Measurements from ENCODE around the gene IFNL1. TPM values are rescaled to one million over a fixed set of nuclear protein-coding genes. Genes with fewer than 3 reads are reported as not detected.
"Not testable (repeated sequence)": the region's sequence is repeated elsewhere in the genome, so short reads cannot be mapped to it uniquely, and the experiment has no call there.

Gene IFNL1
- total RNA-seq, 2 donors from 2014 or later = not detected

DNA sequence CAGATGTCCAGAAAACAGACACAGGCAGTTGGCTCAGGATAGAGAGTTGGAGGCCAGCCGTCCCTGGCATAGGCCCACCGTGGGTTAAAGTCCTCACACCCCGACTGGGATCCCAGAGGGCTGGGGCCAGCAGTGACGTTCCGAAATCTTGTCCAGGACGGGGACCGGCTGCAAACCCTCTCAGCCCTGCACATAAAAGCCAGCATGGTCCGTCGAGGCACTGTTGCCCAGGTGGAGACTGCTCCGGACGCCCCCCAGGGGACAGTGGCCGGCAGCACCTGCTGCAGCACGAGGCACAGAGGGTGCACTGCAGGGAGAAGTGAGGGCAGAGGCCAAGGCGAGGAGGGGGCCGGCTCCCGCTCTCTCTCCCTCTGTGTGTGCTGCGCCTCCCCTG is 32.3 kb upstream of the IFNL1 start:
- Histone ChIP-seq H3K27ac (no peak overlapping the region), H3K4me1 (replicated peaks) (no peaks in the 10 kb centered on the region), H3K9me3 (no peaks in the 10 kb centered on the region), H3K36me3 (no peaks in the 10 kb centered on the region), H3K4me3 (no peak overlapping the region), H3K27me3 (replicated peaks; ENCODE audit: insufficient read depth) (peaks cover 28% of the 10 kb centered on the region)
- 20% methylated on average over 17 of the region's 17 CpGs for WGBS
- no peak for DNase-seq (ENCODE audit: low spot score)
- intact Hi-C loops (cut with DNase I) = no loop called here
- TF ChIP-seq, protein P1, sequence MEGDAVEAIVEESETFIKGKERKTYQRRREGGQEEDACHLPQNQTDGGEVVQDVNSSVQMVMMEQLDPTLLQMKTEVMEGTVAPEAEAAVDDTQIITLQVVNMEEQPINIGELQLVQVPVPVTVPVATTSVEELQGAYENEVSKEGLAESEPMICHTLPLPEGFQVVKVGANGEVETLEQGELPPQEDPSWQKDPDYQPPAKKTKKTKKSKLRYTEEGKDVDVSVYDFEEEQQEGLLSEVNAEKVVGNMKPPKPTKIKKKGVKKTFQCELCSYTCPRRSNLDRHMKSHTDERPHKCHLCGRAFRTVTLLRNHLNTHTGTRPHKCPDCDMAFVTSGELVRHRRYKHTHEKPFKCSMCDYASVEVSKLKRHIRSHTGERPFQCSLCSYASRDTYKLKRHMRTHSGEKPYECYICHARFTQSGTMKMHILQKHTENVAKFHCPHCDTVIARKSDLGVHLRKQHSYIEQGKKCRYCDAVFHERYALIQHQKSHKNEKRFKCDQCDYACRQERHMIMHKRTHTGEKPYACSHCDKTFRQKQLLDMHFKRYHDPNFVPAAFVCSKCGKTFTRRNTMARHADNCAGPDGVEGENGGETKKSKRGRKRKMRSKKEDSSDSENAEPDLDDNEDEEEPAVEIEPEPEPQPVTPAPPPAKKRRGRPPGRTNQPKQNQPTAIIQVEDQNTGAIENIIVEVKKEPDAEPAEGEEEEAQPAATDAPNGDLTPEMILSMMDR (IDR thresholded peaks at IDR 0.05) = no peak
- no peak for TF ChIP-seq POLR2AphosphoS5 (IDR thresholded peaks at IDR 0.05)
- TF ChIP-seq POLR2A (IDR thresholded peaks at IDR 0.05) = no peak

DNA sequence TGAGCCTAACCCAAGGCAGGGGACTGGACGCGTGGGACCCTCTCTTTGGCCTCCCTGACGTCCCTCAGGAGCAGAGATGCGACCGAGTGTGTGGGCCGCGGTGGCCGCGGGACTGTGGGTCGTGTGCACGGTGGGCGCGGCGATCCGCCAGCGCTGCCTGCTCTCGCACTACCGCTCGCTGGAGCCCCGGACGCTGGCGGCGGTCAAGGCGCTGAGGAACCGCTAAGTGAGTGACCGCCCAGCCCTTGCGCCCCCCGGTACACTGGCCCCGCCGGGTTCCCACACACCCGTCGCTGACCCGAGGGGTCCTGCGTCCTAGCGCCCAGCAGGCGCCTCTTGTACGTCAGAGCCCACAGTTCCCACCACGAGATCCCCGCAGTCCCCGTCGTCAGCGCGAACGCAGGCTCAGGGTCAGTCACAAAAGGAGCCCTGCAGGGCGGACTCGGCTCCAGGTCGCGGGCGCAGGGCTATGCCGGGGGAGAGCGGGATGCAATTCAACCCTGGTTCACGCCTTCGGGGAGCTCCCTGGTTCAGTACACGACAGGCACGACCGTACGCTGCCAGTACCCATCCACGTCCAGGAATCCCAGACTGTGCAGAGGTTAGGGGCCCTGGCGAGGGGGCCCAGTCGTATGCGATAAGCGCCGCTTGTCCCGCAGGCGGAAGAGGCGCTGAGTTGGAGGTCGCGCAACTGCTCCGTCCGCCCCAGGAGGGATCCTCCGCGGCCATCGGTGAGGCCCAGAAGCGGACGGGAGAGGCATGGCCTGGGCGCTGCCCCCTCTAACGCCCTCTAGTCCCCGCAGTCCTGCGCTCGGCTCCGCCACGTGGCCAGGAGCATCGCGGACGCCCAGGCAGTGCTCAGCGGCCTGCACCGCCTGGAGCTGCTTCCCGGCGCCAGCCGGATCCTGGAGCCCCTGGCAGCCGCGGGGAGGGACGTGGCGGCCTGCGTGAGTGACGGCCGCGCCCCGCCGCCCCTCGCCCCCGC is 31.6 kb upstream of the IFNL1 start:
- no peak for DNase-seq (ENCODE audit: low spot score)
- H3K4me1 ChIP-seq (replicated peaks) = no peaks in the 10 kb centered on the region
- intact Hi-C loops (cut with DNase I) = no loop called here
- TF ChIP-seq POLR2AphosphoS5 (IDR thresholded peaks at IDR 0.05) = no peak
- TF ChIP-seq POLR2A (IDR thresholded peaks at IDR 0.05) = no peak
- TF ChIP-seq, protein P1 (IDR thresholded peaks at IDR 0.05) = no peak
- no peaks in the 10 kb centered on the region for H3K9me3 ChIP-seq
- no peaks in the 10 kb centered on the region for H3K36me3 ChIP-seq
- no peak overlapping the region for H3K4me3 ChIP-seq
- H3K27ac ChIP-seq = no peak overlapping the region
- whole genome bisulfite sequencing = 3% methylated on average over 20 of the region's 102 CpGs
- H3K27me3 ChIP-seq (replicated peaks; ENCODE audit: insufficient read depth) = peaks cover 28% of the 10 kb centered on the region

DNA sequence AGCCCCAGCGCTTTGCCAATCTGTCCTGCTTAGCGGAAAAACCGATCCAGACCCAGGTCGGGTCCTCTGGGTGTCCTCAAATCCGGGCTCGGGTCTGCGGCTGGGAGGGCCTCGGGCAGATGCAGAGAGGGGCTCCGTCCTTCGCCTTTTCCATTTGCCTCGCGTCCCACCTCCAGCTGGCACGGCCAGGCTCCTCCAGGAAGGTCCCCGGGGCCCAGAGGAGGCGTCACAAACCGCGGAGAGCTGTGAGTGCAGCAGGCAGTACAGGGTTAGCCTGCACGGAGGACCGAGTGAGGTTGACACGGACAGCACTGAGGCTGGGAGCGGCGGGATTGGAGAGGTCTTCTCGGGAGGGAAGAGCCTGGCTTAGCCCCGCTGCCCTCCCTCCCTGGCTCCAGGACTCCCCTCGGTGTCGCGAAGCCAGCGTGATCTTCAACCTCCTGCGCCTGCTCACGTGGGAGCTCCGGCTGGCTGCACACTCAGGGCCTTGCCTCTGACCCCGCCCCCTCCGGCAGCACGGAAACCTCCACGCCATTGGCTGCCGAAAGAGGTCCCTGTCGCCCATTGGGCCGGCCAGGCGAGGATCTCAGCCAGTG is 30.8 kb upstream of the IFNL1 start:
- H3K9me3 ChIP-seq = no peaks in the 10 kb centered on the region
- intact Hi-C loops (cut with DNase I) = no loop called here
- no peaks in the 10 kb centered on the region for H3K36me3 ChIP-seq
- H3K27me3 ChIP-seq (replicated peaks; ENCODE audit: insufficient read depth) = peaks cover 28% of the 10 kb centered on the region
- TF ChIP-seq POLR2A (IDR thresholded peaks at IDR 0.05) (no peak), POLR2AphosphoS5 (IDR thresholded peaks at IDR 0.05) (no peak)
- TF ChIP-seq, protein P1 (IDR thresholded peaks at IDR 0.05) = no peak
- H3K4me1 ChIP-seq (replicated peaks) = no peaks in the 10 kb centered on the region
- no peak for DNase-seq (ENCODE audit: low spot score)
- H3K4me3 ChIP-seq = no peak overlapping the region
- H3K27ac ChIP-seq = no peak overlapping the region
- 38% methylated on average over 38 of the region's 39 CpGs for WGBS

DNA sequence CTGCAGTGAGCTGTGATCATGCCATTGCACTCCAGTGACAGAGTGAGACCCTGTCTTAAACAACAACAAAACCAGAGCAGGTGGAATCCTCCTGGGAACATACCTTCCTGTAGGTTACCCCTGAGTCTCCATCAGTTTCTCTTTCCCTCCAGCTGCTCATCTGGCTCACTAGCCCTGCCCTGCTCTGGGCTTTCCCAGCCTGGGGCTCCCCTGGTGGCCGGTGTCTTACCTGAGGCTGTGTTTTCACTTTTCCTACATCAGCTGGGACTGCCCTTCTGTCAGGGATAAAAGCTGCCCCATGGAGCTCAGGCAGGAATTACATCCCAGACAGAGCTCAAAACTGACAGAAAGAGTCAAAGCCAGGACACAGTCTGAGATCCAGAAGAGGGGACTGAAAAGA is 28.1 kb upstream of the IFNL1 start, which contains the start of gene IFNL2:
Gene IFNL2, plus strand, starts transcription at position 312 of the 400 bp plus-strand sequence. CDS start 173 bp downstream, outside the sequence.
- WGBS = no CpG with 5 or more reads among the region's 1 CpG
- not testable (repeated sequence) for H3K9me3 ChIP-seq

DNA sequence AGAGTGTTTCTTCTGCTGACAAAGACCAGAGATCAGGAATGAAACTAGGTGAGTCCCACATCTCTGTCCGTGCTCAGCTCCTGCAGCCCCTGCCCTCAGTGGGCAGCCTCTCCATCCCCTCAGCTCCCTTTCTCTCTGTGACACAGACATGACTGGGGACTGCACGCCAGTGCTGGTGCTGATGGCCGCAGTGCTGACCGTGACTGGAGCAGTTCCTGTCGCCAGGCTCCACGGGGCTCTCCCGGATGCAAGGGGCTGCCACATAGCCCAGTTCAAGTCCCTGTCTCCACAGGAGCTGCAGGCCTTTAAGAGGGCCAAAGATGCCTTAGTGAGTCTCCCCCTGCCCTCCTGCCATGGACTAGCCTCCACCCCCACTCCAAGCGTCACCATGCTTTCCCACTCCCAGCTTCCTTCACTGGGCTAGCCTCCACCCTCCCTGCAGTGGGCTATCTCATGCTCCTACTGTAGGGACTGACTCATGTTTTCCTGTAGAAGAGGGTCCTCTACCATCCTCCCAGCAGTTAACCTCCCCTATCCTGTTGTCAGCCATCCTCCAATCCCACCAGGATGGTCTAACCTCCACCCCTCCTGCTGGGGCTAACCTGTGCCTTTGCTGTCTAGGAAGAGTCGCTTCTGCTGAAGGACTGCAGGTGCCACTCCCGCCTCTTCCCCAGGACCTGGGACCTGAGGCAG is 27.5 kb upstream of the IFNL1 start:
- H3K9me3 ChIP-seq; H3K36me3 ChIP-seq; intact Hi-C loops (cut with DNase I); DNase-seq (ENCODE audit: low spot score); H3K4me1 ChIP-seq (replicated peaks); H3K4me3 ChIP-seq; H3K27ac ChIP-seq: not testable (repeated sequence)
- 79% methylated on average over 10 of the region's 10 CpGs for WGBS
- peaks cover 10% of the 10 kb centered on the region for H3K27me3 ChIP-seq (replicated peaks; ENCODE audit: insufficient read depth)

More for the DNA sequence above, 28.1 kb upstream of the IFNL1 start, which contains the start of gene IFNL2:
- H3K36me3 ChIP-seq; H3K4me3 ChIP-seq; DNase-seq (ENCODE audit: low spot score); H3K27ac ChIP-seq; H3K4me1 ChIP-seq (replicated peaks); intact Hi-C loops (cut with DNase I): not testable (repeated sequence)
- peaks cover 14% of the 10 kb centered on the region for H3K27me3 ChIP-seq (replicated peaks; ENCODE audit: insufficient read depth)

DNA sequence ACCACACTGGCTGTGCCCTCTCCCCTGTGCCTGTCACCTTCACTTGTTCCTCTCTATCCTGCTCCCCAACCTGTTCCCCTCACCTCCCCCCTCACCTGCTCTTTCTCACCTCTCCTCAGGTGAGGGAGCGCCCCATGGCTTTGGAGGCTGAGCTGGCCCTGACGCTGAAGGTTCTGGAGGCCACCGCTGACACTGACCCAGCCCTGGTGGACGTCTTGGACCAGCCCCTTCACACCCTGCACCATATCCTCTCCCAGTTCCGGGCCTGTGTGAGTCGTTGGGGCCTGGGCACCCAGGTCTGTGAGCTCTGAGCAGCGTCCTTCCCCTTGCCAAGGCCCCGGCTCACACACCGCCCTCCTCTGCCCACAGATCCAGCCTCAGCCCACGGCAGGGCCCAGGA is 26.8 kb upstream of the IFNL1 start:
- 78% methylated on average over 9 of the region's 10 CpGs for WGBS
- intact Hi-C loops (cut with DNase I); H3K27ac ChIP-seq; H3K4me3 ChIP-seq; H3K36me3 ChIP-seq; H3K4me1 ChIP-seq (replicated peaks); H3K27me3 ChIP-seq (replicated peaks; ENCODE audit: insufficient read depth); H3K9me3 ChIP-seq; DNase-seq (ENCODE audit: low spot score): not testable (repeated sequence)

Measured in prostate gland (tissue), 2 donors.